H1 (cell line): ENCODE results near the gene MLLT6.

Experiments used
- ATF2 ChIP-seq: IDR thresholded peaks from 2 replicates; pipeline ENCODE4 v1.6.1; 2012; ENCODE audit warnings: low read length, inconsistent platforms
- CBX5 ChIP-seq: fragments of 300-800, 300-1000 bp; sonication (generic); IDR thresholded peaks from 2 replicates; pipeline ENCODE4 v1.7.1; 2016; ENCODE audit warnings: antibody characterized with exemption, low read length, low read depth
- CHD2 ChIP-seq: IDR thresholded peaks from 2 replicates; pipeline ENCODE4 v1.6.1; 2012; ENCODE audit warnings: low read length, improper control_type of control experiment
- CHD7 ChIP-seq: fragments of 300-600 bp; sonication (generic); IDR thresholded peaks from 2 replicates; pipeline ENCODE4 v1.7.1; 2012; ENCODE audit warnings: low read length, moderate library complexity, mild to moderate bottlenecking, inconsistent platforms; ENCODE audit not compliant: insufficient replicate concordance
- CREB1 ChIP-seq: IDR thresholded peaks from 2 replicates; pipeline ENCODE4 v1.6.1; 2012; ENCODE audit warnings: inconsistent platforms
- CTCF ChIP-seq, 3 experiments: IDR thresholded peaks; 1 replicate in 2 of 3; 2 replicates in 1 of 3; pipeline versions ENCODE4 v1.5.1 to v1.6.1; 2011; ENCODE audit warnings: low read length in 3 of 3, mild to moderate bottlenecking in 3 of 3, inconsistent platforms in 2 of 3, low read depth in 1 of 3, moderate library complexity in 1 of 3; ENCODE audit not compliant: insufficient read depth in 1 of 3; ENCODE audit errors: control extremely low read depth in 1 of 3
- EGR1 ChIP-seq: IDR thresholded peaks from 2 replicates; pipeline ENCODE4 v1.6.1; 2011; ENCODE audit warnings: low read depth, low read length, borderline replicate concordance
- EP300 ChIP-seq, 2 experiments: IDR thresholded peaks; 1 replicate in 1 of 2; 2 replicates in 1 of 2; pipeline ENCODE4 v1.6.1; 2011 to 2012; ENCODE audit warnings: low read depth in 2 of 2, low read length in 2 of 2, mild to moderate bottlenecking in 2 of 2, borderline replicate concordance in 1 of 2, inconsistent platforms in 1 of 2, moderate library complexity in 1 of 2
- EZH2 ChIP-seq: fragments of 200-600 bp; sonication (generic); IDR thresholded peaks from 2 replicates; pipeline ENCODE4 v1.7.1; 2012; ENCODE audit warnings: low read depth, mild to moderate bottlenecking, moderate library complexity, low read length, inconsistent platforms; ENCODE audit not compliant: severe bottlenecking
- KDM1A ChIP-seq: fragments of 200-600, 300-600 bp; sonication (generic); IDR thresholded peaks from 2 replicates; pipeline ENCODE4 v1.7.1; 2016; ENCODE audit warnings: mild to moderate bottlenecking, low read length, borderline replicate concordance
- MAX ChIP-seq: IDR thresholded peaks from 2 replicates; pipeline ENCODE4 v1.6.1; 2012; ENCODE audit warnings: inconsistent platforms
- NRF1 ChIP-seq: IDR thresholded peaks from 2 replicates; pipeline ENCODE4 v1.6.1; 2011; ENCODE audit warnings: mild to moderate bottlenecking, low read depth, low read length, improper control_type of control experiment
- POLR2AphosphoS5 ChIP-seq: IDR thresholded peaks from 2 replicates; pipeline ENCODE4 v1.6.1; 2011; ENCODE audit warnings: low read depth, low read length
- RAD21 ChIP-seq, 2 experiments: IDR thresholded peaks in 1 of 2; conservative IDR thresholded peaks in 1 of 2; 2 replicates each; pipeline ENCODE4 v1.6.1; 2011; ENCODE audit warnings: low read depth in 2 of 2, low read length in 2 of 2, improper control_type of control experiment in 1 of 2, inconsistent platforms in 1 of 2, mild to moderate bottlenecking in 1 of 2, moderate library complexity in 1 of 2

- TF ChIP-seq RAD21 (IDR thresholded peaks at IDR 0.05 in 1 of 2, conservative IDR thresholded peaks at IDR 0.05 in 1 of 2; ENCODE audit: low read depth in 2 of 2, low read length in 2 of 2), result no peak
- TF ChIP-seq POLR2AphosphoS5, result no peak
- no peak for TF ChIP-seq CTCF (IDR thresholded peaks at IDR 0.05; ENCODE audit: control extremely low read depth in 1 of 3, insufficient read depth in 1 of 3, low read depth in 1 of 3, low read length in 3 of 3)
- TF ChIP-seq CBX5, result no peak
- no peak for TF ChIP-seq NRF1
- TF ChIP-seq EP300 (IDR thresholded peaks at IDR 0.05; ENCODE audit: borderline replicate concordance in 1 of 2, low read depth in 2 of 2, low read length in 2 of 2), result no peak
- TF ChIP-seq KDM1A, result no peak
- TF ChIP-seq CREB1, result no peak
- TF ChIP-seq EZH2, result no peak
- no peak for TF ChIP-seq ATF2
- no peak for TF ChIP-seq MAX
- no peak for TF ChIP-seq EGR1
- TF ChIP-seq CHD2, result no peak
- TF ChIP-seq CHD7, result no peak
Measured at GRCh38 chr17:38705523-38705802, 390 bp downstream of the MLLT6 start.
